ENCODE results near the gene ERAS. TPM values are rescaled to one million over a fixed set of nuclear protein-coding genes. Genes with fewer than 3 reads are reported as not detected.

The ERAS gene
- total RNA-seq, 1 experiment from 2014 or later = not detected

- H3K4me3 ChIP-seq = no peak overlapping the region
- H3K9me3 ChIP-seq = no peaks in the 10 kb centered on the region
- no peaks in the 10 kb centered on the region for H3K27me3 ChIP-seq
- DNase-seq = no peak
- no peaks in the 10 kb centered on the region for H3K36me3 ChIP-seq
Observed at GRCh38 chrX:48791063-48791820, 35.1 kb upstream of the ERAS start.

- no peak for DNase-seq
- Histone ChIP-seq H3K4me3 (no peak overlapping the region), H3K27me3 (no peaks in the 10 kb centered on the region), H3K36me3 (no peaks in the 10 kb centered on the region), H3K9me3 (no peaks in the 10 kb centered on the region)
Observed at GRCh38 chrX:48792219-48792618, 34.1 kb upstream of the ERAS start.

- H3K4me3 ChIP-seq = no peak overlapping the region
- H3K9me3 ChIP-seq = no peaks in the 10 kb centered on the region
- no peaks in the 10 kb centered on the region for H3K36me3 ChIP-seq
- H3K27me3 ChIP-seq = no peaks in the 10 kb centered on the region
- no peak for DNase-seq
Observed at GRCh38 chrX:48793935-48794334, 32.4 kb upstream of the ERAS start.

DNA sequence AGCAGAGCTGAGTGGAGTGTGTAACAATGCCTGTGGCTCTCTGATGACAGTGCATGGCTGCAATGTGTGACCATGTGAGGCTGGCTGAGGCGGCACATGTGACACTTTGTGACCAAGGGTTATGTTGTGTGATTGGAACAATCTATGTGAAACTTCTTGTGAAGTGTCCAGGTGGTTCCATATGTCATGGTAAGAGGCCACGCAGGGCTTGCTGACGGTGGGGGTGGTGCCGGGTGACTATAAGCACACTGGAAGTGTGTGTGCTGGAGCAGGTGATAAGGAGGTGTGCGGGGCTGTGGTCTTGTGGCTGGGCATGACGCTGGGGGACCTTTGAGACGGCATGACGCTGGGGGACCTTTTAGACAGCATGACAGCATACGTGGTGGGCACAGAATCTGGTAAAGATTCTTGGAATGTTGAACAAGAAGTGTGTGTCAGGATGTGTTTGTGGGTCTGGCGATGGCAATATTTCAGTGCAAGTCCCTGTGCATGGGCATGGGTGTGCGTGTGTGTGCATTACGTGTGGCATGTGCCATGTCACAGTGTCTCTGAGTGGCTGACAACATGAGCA, 31.9 kb upstream of the ERAS start:
- Histone ChIP-seq H3K9me3 (no peaks in the 10 kb centered on the region), H3K27me3 (no peaks in the 10 kb centered on the region), H3K4me3 (no peak overlapping the region), H3K36me3 (no peaks in the 10 kb centered on the region)
- DNase-seq = no peak

DNA sequence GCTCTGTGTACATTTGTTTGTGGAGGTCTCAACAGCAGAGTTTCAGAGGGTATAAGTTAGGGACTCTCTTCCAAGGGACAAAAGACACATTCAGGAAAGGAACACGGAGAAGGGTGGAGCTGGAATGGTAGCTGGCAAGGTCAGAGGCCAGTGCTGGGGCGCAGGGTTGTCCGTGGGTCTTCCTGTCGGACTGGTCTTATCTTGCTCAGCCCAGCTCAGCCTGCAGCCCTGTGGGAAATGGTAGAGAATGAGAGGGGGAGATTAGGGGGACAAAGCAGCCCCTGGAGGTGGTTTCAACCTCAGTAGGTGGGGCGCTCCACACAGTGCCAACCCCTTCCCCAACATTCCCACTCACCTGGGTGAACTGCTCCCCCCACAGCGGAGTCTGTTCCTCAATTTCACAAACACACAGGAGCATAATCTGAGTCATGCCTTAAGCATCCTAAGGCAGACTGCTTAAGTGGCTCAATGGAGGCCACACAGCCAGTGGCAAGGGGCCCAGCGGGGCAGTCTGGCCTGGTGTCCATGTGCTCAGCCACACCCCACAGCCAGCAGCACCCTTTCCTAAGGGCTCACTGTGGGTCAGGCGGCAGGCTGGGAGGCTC, 31.3 kb upstream of the ERAS start:
- Histone ChIP-seq H3K4me3 (no peak overlapping the region), H3K27me3 (no peaks in the 10 kb centered on the region), H3K36me3 (no peaks in the 10 kb centered on the region), H3K9me3 (no peaks in the 10 kb centered on the region)
- DNase-seq = peak; percentile 40

GRCh38 chrX:48798318-48798717, 28.0 kb upstream of the ERAS start:
- no peaks in the 10 kb centered on the region for H3K36me3 ChIP-seq
- no peak overlapping the region for H3K4me3 ChIP-seq
- H3K27me3 ChIP-seq = no peaks in the 10 kb centered on the region
- H3K9me3 ChIP-seq = no peaks in the 10 kb centered on the region
- DNase-seq = no peak

- H3K36me3 ChIP-seq = no peaks in the 10 kb centered on the region
- no peaks in the 10 kb centered on the region for H3K9me3 ChIP-seq
- DNase-seq = no peak
- peak overlapping the region; percentile 97 for H3K4me3 ChIP-seq
- no peaks in the 10 kb centered on the region for H3K27me3 ChIP-seq
Observed at GRCh38 chrX:48800574-48801279, 25.6 kb upstream of the ERAS start.

GRCh38 chrX:48801280-48802088, 24.8 kb upstream of the ERAS start, which contains the start of gene HDAC6:
Gene HDAC6 (plus strand): TSS chrX:48802067. CDS start chrX:48802693, 626 bp downstream.
- peak within 1 kb of the TSS; percentile 97 for H3K4me3 ChIP-seq
- no peaks in the 10 kb centered on the region for H3K9me3 ChIP-seq
- no peaks in the 10 kb centered on the region for H3K27me3 ChIP-seq
- DNase-seq = peak; percentile 96
- no peaks in the 10 kb centered on the region for H3K36me3 ChIP-seq

GRCh38 chrX:48802089-48802904, 24.0 kb upstream of the ERAS start:
- H3K9me3 ChIP-seq = no peaks in the 10 kb centered on the region
- peak; percentile 85 for DNase-seq
- peak overlapping the region; percentile 77 for H3K4me3 ChIP-seq
- H3K27me3 ChIP-seq = no peaks in the 10 kb centered on the region
- no peaks in the 10 kb centered on the region for H3K36me3 ChIP-seq

DNA sequence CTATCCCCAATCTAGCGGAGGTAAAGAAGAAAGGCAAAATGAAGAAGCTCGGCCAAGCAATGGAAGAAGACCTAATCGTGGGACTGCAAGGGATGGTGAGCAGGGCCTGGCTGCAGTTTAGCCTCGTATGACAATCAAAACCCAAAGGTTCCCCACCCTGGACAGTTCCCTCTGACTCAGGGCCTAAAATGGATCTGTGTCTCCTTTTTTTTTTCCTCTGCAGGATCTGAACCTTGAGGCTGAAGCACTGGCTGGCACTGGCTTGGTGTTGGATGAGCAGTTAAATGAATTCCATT, 23.5 kb upstream of the ERAS start:
- Histone ChIP-seq H3K9me3 (no peaks in the 10 kb centered on the region), H3K4me3 (peak overlapping the region; percentile 77), H3K36me3 (no peaks in the 10 kb centered on the region), H3K27me3 (no peaks in the 10 kb centered on the region)
- DNase-seq = no peak

GRCh38 chrX:48806081-48806480, 20.2 kb upstream of the ERAS start:
- Histone ChIP-seq H3K27me3 (no peaks in the 10 kb centered on the region), H3K4me3 (no peak overlapping the region), H3K36me3 (no peaks in the 10 kb centered on the region), H3K9me3 (no peaks in the 10 kb centered on the region)
- DNase-seq = no peak

DNA sequence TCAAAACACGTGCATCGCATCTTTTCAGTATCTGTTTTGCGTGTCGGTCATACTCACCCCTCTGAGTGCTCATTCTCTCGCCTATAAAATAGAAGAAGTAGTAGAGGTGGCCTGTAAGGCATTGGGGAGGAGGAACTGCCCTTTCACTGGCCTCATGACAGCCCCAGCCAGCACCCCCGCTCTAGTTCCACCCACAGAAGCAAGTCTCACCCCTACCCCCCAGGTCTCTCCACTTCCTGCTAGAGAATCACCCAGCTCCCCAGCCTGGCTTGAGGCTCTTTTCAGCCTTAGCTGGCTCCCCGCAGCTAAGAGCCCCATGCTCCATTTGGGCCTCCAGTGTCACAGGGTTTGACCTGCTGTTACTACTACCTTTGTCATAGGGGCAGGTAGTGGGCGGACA, 12.7 kb upstream of the ERAS start:
- no peak for DNase-seq
- Histone ChIP-seq H3K27me3 (no peaks in the 10 kb centered on the region), H3K4me3 (no peak overlapping the region), H3K9me3 (no peaks in the 10 kb centered on the region), H3K36me3 (no peaks in the 10 kb centered on the region)

DNA sequence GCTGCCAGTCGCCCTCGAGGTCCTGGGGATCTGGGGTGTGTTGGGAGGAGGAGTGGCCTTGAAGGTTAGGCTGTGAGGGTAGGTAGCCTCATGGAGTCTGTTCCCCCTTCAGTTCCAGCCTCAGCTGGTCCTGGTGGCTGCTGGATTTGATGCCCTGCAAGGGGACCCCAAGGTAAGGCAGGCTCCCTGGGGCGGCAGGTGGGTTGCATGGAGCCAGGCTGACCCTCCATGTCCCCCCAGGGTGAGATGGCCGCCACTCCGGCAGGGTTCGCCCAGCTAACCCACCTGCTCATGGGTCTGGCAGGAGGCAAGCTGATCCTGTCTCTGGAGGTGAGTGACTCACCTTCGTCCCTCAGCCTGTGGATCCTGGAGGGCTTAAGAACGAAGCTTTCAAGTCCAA, 11.6 kb upstream of the ERAS start:
- no peak overlapping the region for H3K4me3 ChIP-seq
- no peaks in the 10 kb centered on the region for H3K9me3 ChIP-seq
- no peaks in the 10 kb centered on the region for H3K36me3 ChIP-seq
- DNase-seq = no peak
- H3K27me3 ChIP-seq = no peaks in the 10 kb centered on the region

GRCh38 chrX:48815266-48815665, 11.0 kb upstream of the ERAS start:
- Histone ChIP-seq H3K36me3 (no peaks in the 10 kb centered on the region), H3K9me3 (no peaks in the 10 kb centered on the region), H3K4me3 (no peak overlapping the region), H3K27me3 (no peaks in the 10 kb centered on the region)
- no peak for DNase-seq

GRCh38 chrX:48816014-48816810, 10.1 kb upstream of the ERAS start:
- DNase-seq = no peak
- Histone ChIP-seq H3K4me3 (no peak overlapping the region), H3K36me3 (no peaks in the 10 kb centered on the region), H3K9me3 (no peaks in the 10 kb centered on the region), H3K27me3 (no peaks in the 10 kb centered on the region)

Measured in MG63 (cell line).